HG03378 (cell line): ENCODE results near the gene OPTC.
"Not testable (repeated sequence)": the region's sequence is repeated elsewhere in the genome, so short reads cannot be mapped to it uniquely, and the experiment has no call there.

Experiments used
- ATAC-seq: cut with Tn5 transposase; IDR thresholded peaks from one replicate; pipeline ENCODE4 v1.9.1; 2021; ENCODE audit warnings: mild to moderate bottlenecking, moderate library complexity; ENCODE audit not compliant: unreplicated experiment

OPTC gene

DNA sequence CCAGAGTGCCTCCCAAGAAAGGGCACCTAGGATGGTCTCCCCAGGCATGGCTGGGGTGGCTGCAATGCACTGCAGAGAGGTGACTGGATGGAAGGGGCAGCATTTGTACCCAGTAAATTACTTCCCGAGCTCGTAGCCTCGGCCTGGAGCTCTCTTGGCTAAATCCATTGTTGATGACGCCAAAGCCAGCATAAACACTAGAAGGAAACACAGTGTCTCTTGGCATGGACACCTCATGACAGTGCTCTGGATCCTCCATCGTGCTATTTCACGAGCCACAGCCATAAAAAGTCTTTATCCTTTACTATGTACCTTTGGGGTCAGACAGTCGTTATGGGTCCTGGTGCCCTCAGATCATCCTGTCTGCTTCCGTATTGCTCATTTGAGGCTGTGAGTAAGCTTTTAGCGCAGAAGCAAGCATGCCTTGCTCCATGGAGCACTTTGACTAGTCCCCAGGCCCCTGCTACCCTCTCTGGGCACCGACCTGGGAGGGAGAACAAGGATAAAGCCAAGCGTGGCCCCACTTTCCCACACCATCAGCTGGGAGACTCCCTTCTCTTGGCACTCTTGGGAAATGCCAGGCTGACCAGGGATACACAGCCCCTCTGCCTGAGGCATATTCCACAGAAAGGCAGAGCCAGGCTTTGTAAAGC lies 28.7 kb upstream of the OPTC start:
- ATAC-seq = no peak

DNA sequence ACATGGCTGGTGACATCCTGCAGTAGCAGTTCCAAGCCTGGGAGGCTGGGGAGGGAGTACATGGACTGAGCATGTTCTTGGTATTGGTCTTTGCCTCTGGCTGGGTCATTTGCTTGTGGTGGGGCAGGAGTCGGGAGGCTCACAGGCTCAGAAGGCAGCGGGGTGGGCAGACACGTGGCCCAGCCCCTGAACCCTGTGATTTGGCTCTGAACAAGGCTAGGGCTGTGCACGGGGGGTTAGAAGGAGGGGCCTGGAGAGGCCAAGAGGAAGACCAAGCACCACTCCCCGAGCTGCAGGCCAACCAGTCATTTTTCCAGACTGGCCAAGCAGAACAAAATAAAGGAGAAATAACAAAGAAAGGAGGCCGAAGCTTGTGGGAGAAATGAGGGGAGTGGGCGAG lies 28.0 kb upstream of the OPTC start:
- no peak for ATAC-seq

DNA sequence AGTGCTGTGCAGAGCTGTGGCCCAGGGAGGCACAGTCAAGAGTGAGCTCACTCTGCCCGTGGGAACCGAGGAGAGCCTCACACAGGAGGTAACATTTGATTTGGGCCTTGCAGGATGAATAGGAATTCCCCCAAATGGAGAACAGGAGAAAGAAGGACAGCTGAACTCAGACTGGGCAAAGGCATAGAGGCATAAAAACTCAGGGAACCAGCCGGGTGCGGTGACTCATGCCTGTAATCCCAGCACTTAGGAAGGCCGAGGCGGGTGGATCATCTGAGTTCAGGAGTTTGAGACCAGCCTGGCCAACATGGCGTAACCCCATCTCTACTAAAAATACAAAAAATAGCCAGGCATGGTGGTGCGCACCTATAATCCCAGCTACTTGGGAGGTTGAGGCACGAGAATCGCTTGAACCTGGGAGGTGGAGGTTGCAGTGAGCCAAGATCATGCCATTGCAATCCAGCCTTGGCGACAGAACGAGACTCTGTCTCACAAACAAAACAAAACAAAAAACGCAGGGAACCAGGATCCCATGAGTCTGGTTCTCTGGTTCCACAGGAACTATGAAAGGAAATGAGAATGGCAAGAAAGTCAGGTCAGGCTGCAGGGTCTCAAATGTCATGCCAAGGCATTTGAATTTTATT lies 26.9 kb upstream of the OPTC start:
- not testable (repeated sequence) for ATAC-seq

DNA sequence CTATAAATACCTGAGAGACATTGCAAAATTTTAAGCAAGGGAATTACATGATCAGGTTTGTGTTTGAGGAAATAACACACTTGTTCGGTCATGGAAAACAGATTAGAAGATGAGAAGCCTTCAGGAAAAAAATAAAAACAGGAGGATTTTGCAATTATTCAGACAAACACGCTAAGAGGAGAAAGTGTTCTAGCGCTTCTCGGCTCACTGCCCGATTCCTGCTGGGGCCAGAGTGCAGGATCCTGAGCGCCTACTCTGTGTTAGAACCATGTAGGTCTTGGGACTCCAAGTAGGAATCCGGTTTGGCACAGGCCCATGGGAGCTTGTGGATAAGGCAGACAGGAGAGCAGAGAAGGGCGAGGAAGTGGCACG lies 26.4 kb upstream of the OPTC start:
- ATAC-seq = no peak

DNA sequence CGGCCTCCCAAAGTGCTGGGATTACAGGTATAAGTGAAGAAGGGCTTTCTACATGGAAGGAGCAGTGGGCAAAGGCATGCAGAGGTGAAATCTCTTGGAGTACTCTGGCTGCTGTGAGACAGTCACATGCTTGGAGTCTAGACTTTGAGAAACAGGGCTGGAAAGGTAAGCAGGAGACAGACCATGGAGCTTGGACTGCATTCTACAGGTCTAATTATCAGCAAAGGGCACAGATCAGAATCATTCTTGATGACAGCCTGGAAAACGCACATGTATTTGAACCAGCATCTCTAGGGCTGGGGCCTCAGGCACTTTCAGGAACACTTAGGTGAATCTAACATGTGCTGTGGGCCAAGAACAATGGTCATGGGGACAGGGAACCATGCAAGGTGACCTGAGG lies 25.6 kb upstream of the OPTC start:
- no peak for ATAC-seq

DNA sequence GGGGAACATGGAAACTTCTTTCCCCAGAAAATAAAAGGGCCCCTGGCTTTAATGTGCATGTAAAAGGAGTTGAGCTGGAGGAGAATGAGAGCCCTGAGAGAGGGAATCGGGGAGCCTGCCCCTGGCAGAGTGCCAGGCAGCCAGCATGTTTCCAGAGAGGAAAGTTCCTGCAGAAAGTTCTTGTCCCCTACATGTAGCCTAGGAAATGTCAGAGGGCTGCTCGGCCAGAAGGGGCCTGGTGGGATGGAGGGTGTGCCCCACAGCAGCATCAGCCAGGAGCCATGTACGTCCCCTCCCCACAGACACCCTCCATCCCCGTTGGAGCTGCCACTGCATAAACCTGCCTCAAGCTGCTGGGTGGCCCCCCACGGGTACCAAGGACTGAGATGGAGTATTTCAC lies 23.7 kb upstream of the OPTC start:
- no peak for ATAC-seq

DNA sequence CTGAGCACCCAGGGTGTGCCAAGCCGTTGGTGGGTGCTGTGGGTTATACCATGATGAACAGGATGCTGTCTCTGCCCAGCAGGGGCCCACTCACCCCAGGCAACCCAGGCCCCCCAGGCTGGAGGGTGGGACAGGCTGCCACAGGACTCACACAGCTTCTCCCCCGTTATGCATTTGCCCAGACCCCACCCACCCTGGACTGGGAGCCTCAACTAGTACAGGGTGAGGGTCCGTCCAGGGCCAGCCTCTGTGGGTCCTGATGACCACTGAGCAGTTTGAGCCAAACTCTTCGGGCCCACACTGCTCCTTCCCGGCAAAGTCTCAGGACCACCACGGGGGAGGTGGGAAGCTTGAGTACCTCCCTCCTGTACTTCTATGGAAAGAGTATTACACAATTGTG lies 22.1 kb upstream of the OPTC start:
- ATAC-seq = no peak

DNA sequence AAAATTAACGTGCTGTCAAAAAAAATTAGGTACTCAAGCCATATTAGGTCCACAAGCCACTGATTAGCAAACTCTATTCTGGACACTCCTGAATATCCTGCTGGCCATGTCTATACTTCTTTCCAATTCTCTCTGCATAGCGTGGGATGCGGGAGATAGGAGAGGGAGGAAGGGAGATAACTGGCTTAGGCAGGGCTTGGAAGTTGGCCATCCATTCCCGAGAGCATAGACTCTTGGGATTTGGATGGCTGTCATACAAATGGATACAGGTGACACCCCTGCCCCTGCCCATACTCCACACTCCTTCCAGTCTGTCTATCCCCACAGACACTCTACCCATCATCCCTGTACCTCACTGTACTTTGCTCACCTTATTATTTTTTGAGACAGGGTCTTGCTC lies 20.7 kb upstream of the OPTC start:
- ATAC-seq = no peak

DNA sequence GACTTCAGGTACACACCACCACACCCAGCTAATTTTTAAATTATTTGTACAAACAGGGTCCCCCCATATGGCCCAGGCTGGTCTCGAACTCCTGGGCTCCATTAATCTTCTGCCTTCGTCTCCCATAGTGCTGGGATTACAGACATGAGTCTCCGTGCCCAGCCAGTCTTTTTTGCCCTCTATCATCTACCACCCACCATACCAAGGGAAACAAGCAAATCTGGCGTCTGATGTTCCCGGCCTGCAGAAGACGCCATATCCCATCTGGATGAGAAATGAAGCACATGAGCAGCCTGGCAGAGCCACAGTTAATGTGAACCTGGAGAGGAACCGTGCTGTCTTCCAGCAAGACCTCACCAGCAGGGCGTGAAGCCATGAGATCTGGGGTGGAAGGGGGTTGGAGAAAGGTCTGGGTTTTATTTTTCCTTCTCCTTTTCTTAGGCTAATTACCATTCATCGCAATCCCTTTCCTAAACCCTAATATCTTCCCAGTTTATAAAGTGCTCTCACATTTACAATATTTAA lies 20.1 kb upstream of the OPTC start:
- no peak for ATAC-seq

DNA sequence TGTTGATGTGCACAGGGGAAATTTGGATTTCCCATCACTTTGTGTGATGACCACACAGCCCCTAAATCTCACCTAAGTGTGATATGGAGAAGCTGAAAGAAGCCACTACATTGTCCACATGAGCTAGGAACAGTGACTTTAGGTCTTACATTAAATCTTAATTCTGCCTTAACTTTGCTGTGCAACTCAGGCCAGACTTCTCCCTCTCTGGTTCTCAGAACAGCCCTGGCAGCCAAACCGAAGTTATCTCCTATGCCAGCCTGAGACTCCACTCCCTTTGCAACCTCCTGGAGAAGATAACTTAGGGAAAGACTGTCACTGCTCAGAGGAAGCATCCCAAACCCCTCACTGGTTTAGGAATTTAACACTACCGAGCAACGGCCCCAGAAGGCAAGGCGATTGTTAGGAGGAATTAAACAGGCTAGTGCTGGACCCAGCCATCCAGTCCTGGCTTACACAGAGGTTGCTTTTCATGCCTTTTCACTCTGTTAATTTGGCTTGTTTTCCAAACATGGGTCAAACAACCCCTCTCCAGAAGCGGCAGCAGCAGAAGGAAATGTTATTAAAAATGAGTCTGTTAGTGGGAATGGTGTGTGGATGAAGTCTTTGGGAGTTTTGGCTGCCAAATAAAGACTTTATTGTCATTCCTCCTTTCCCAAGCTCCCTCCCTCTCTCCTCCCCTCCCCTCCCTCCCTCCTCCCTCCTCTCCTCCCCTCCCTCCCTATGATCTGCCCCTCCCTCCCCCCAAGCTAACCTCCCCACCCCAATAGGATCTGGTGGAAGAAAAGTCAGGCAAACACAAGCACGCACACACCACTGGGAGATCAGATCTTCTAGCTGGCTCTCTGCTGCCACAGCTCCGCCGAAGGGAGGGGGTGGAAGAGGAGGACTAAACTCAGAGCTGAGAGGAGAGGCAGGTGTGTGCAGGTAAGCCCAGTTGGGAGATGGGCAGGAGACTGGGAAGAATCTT lies 18.7 kb upstream of the OPTC start, which contains the start of gene PRELP:
Gene PRELP, plus strand, starts transcription at position 795 of the 970 bp plus-strand sequence. CDS start 7,379 bp downstream, outside the sequence.
- ATAC-seq = no peak

DNA sequence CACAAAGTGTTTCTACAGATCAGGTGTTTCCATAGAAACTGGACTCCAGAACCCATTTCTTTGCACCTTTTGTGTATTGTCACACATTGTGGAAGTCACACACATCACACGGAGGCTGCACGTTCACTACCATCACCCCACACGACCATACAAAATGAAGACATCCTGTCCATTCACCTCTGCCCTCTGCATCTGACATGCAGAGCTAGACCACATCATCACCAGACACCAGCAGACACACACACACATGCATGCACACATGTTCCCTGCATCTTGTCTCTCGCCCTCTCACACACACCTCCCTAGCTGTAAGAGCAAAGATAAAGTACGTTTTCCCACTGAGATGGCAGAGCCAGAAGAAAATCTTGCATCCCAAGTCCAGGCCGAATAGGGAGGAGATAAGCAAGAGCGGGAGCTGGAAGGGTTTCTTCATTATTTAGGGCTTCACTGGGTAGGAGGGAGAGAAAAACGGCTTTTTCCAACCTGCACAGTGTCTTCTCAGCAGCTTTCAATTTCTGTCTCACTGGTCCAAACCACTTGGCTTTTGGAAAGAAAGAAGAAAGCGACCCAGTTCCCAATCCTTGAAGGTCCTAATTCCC lies 17.6 kb upstream of the OPTC start:
- no peak for ATAC-seq

DNA sequence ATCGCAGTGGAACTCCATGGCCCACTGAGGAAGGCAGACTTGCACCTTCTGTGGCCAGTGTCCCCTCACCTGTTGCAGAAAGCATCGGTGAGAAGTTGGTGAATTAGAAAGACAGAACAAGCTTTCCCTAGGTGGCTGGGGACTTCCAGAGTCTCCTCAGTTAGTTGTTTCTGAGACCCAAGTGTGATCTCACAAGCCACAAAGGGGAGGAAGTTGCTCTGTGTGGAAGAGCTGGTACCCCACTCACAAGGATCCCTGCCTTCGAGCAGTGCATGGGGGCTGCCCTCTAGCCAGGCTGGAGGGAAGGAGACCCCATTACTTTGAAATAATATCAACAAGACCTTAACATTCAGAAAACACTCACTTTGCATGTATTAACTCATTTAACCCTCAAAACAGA lies 16.2 kb upstream of the OPTC start:
- no peak for ATAC-seq

DNA sequence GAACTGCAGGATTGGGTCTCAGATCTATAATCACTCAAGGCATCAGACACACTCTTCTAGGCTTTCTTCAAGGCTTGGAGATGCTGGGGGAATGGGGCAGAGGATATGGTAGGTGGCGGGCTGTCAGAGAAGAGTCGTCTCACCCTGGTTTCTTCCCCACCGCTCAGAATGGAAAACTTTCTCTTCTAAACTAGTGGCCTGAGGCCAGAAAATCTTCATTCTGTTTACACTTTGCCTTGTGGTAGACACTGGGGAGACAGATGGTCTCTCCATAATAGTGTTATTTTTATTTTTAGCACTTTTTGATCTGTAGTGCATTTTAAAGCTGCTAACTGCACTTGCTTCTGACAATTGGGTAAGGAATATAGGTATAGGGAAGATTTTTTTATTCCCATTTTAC lies 15.7 kb upstream of the OPTC start:
- ATAC-seq = no peak

DNA sequence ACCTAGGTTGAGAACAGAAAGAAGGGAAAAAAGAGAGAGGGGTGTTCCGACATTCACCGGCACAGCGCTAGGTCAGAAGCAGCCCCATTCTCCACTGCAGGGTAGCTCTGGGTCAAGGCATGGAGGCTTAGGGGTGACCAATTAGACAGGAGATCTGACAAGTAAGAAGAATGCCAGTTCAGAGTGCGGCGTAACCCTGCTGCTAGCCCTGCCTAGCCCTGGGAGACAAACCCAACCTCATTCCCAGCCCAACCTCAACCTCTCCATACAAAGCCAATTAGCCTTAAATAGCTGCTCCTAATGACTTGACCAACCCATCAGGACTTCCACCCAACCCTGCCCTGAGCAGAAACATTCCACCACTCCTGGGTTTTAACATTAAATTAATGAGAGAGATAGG lies 15.0 kb upstream of the OPTC start:
- no peak for ATAC-seq

DNA sequence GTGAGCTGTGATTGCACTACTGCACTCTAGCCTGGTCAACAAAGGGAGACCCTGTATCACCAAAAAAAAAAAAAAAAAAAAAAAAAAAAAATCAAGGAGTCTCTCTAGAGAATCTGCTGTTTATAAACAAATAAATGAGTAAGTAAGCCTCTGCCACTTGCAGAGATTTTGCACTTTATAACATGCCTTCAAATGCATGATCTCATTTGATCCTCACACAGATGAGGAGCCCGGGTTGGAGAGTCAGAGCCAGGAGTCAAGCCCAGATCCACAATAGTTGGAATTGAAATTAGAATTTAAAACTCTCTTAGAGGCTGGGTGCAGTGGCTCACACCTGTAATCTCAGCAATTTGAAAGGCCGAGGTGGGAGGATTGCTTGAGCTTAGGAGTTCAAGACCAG lies 14.3 kb upstream of the OPTC start:
- ATAC-seq = no peak

DNA sequence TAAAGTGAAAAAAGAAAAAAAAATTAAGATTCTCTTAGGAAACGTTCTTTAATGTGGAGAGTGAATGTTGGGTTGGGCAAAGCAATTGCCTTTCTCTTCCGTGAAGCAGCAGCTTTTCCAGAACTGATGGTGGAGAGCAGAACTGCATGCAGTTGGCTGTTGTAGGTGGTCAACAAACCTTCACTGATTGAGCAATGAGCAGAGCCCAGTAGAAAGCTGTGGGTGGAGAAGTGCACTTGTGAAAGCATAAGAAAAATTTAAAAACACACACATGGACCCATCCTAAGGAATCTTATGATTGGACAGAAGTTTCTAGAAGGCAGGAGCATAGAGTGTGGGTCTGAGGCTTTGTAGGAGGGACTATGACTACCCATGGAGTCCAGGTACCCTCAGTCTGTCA lies 13.9 kb upstream of the OPTC start:
- ATAC-seq = no peak

DNA sequence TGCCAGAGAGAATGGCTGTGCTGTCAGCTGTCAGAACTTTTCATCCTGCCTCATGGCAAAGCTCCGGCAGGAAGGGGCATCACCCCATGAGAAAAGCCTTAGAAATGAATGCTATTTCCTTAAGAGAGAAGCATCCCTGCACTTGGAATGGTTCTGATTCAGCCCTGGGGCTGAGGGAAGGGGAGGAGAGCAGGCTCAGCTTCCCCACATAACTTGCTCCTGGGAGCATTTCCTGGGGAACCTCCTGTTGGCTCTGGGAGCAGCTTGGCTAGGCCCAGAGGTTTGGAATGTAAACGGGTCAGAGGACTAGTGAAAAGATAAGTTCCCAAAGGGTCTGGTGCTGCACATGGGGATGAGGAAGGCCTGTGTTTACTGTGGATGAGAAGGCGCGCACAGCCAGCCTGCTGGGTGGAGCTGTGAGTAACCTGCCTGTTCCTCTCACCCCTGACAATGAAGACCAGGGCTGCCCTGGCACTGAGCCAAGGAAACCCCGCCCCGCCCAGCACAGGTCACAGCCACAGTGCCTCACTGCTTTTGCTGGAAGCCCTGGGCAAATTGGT lies 13.3 kb upstream of the OPTC start:
- ATAC-seq = no peak

DNA sequence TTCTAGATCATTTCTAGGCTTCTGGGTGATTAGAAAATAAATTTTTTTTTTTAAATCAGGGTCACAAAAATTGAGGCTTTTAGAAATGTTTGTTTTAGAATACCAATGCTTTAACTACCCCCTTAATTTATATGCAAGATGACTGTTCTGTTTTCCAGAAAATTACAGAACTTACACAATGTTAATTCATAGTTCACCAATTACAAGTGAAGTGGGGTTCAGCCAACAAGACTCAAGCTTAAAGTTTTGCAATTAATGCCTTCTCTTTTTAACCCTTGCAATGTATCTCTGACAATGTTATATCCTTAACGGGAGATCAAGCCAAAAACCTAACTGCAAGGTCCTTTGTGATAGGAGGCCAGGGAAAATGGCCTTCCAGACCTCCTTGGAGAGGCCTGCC lies 12.8 kb upstream of the OPTC start:
- ATAC-seq = no peak

DNA sequence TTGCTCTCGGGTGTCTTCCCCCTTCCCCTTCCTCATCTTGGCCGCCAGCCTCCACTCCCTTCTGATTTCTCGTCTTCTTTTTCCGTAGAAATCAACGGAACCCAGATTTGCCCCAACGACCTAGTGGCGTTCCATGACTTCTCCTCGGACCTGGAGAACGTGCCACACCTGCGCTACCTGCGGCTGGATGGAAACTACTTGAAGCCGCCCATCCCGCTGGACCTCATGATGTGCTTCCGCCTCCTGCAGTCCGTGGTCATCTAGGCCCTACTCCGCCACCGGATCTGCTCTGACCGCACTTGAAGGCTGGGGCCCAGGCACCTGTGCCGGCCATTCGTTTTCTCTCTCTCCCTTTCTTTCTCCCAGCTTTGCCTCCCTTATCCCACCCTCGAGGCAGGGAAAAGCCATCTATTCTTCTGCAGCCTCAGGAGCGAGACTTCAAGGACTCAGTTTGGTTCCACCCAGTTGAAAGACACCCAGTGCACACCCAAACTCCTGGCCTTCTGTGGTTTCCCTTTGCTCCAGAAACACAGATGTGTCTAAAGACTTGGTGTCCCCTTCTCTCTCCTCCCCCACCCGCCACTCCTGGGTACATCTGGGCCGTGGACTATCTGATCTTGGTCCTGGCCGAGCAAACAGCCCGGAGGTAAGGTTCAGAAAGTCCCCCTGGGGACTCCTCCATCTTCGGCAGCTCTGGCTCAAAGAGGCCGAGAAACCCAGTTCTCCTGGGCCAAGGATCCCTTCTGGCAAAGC lies 7.2 kb upstream of the OPTC start:
- ATAC-seq = no peak

DNA sequence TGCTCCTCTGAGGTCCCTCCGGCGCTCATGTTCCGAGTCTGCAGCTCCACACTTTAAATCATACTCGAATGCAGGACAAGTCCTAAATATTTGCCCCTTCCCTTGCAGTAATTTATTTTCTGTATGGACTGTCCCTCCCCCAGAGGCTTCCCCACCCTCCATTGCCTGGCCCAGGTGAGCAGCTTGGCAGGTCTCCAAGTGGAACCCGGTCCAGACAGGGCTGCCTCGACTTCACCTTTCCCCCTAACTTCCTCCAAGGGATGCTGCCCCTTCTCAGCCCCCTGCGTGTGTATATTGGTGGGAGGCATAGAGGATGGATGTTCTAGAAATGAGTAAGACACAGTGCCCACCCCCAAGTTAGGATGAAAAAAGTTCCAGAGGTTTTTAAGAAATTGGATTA lies 5.4 kb upstream of the OPTC start:
- ATAC-seq = no peak
